Neural crest cell (in vitro differentiated cells): Measurements from ENCODE around the gene CSTF2T. TPM values are rescaled to one million over a fixed set of nuclear protein-coding genes. Genes with fewer than 3 reads are reported as not detected.

Experiments
- DNase-seq: peaks from one replicate; pipeline ENCODE4 v3.0.0; 2021; ENCODE audit warnings: low read depth, mixed read lengths, low spot score
- H3K27ac Mint-ChIP-seq: one replicate; pipeline ENCODE4 v1.8.0; 2021; ENCODE audit warnings: mild to moderate bottlenecking, mixed read lengths; ENCODE audit not compliant: unreplicated experiment
- H3K27me3 Mint-ChIP-seq: 2 replicates; pipeline ENCODE4 v1.8.0; 2021; ENCODE audit warnings: low read depth, mild to moderate bottlenecking, mixed read lengths
- H3K36me3 Mint-ChIP-seq: 2 replicates; pipeline ENCODE4 v1.8.0; 2021; ENCODE audit warnings: low read depth, mild to moderate bottlenecking, mixed read lengths
- H3K4me1 Mint-ChIP-seq: 2 replicates; pipeline ENCODE4 v1.8.0; 2021; ENCODE audit warnings: mixed read lengths
- H3K4me3 Mint-ChIP-seq: one replicate; pipeline ENCODE4 v1.8.0; 2021; ENCODE audit warnings: mild to moderate bottlenecking, mixed read lengths
- H3K9me3 Mint-ChIP-seq: 2 replicates; pipeline ENCODE4 v1.8.0; 2021; ENCODE audit warnings: mixed read lengths
- total RNA-seq: library from RNA; stranded (reverse); gene quantifications from 2 replicates; pipeline ENCODE4 v1.2.1, GENCODE V29; 2021
- TF ChIP-seq, protein P1 (sequence below): fragments of 200-600 bp; sonication (generic); conservative IDR thresholded peaks from 2 replicates; pipeline ENCODE4 v1.5.0; 2021; ENCODE audit warnings: antibody characterized with exemption, mild to moderate bottlenecking

Gene CSTF2T
- total RNA-seq, 1 donor from 2014 or later = 34.0 TPM

GRCh38 chr10:51663086-51663485, 36.3 kb downstream of the CSTF2T start:
- Mint-ChIP-seq H3K27ac (no peak overlapping the region), H3K27me3 (no peaks in the 10 kb centered on the region), H3K9me3 (no peaks in the 10 kb centered on the region), H3K4me1 (peaks cover 6% of the 10 kb centered on the region), H3K4me3 (no peak overlapping the region), H3K36me3 (no peaks in the 10 kb centered on the region)
- TF ChIP-seq, protein P1, sequence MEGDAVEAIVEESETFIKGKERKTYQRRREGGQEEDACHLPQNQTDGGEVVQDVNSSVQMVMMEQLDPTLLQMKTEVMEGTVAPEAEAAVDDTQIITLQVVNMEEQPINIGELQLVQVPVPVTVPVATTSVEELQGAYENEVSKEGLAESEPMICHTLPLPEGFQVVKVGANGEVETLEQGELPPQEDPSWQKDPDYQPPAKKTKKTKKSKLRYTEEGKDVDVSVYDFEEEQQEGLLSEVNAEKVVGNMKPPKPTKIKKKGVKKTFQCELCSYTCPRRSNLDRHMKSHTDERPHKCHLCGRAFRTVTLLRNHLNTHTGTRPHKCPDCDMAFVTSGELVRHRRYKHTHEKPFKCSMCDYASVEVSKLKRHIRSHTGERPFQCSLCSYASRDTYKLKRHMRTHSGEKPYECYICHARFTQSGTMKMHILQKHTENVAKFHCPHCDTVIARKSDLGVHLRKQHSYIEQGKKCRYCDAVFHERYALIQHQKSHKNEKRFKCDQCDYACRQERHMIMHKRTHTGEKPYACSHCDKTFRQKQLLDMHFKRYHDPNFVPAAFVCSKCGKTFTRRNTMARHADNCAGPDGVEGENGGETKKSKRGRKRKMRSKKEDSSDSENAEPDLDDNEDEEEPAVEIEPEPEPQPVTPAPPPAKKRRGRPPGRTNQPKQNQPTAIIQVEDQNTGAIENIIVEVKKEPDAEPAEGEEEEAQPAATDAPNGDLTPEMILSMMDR = no peak
- no peak for DNase-seq

GRCh38 chr10:51659344-51659743, 40.1 kb downstream of the CSTF2T start:
- TF ChIP-seq, protein P1 = no peak
- Mint-ChIP-seq H3K27ac (no peak overlapping the region), H3K4me1 (no peaks in the 10 kb centered on the region), H3K4me3 (no peak overlapping the region), H3K36me3 (no peaks in the 10 kb centered on the region), H3K27me3 (no peaks in the 10 kb centered on the region), H3K9me3 (no peaks in the 10 kb centered on the region)
- no peak for DNase-seq

DNA sequence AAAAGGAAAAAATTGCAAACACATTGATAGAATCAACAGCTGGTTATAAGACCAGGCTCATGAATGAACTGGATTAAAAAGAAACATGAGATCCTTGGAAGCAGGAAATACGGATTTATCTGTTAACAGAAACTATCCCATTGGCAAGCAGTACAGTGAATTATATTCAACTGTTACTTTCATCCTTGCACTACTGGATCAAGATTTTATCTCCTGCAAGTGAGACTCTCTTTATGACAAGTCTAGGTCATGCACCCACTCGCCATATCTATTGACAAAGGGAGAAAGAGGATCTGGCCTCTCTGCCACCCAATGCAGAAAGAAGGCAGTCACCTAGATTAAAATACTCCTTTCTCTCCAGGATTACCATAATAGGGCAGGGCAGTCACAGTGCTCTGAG, 41.4 kb downstream of the CSTF2T start:
- no peak overlapping the region for H3K4me3 Mint-ChIP-seq
- H3K36me3 Mint-ChIP-seq = no peaks in the 10 kb centered on the region
- DNase-seq = no peak
- no peaks in the 10 kb centered on the region for H3K9me3 Mint-ChIP-seq
- no peaks in the 10 kb centered on the region for H3K27me3 Mint-ChIP-seq
- H3K27ac Mint-ChIP-seq = no peak overlapping the region
- TF ChIP-seq, protein P1 = no peak
- H3K4me1 Mint-ChIP-seq = no peaks in the 10 kb centered on the region

GRCh38 chr10:51656503-51656902, 42.9 kb downstream of the CSTF2T start:
- H3K27ac Mint-ChIP-seq = no peak overlapping the region
- H3K4me1 Mint-ChIP-seq = no peaks in the 10 kb centered on the region
- H3K36me3 Mint-ChIP-seq = no peaks in the 10 kb centered on the region
- H3K4me3 Mint-ChIP-seq = no peak overlapping the region
- DNase-seq = no peak
- TF ChIP-seq, protein P1 = no peak
- H3K27me3 Mint-ChIP-seq = no peaks in the 10 kb centered on the region
- H3K9me3 Mint-ChIP-seq = no peaks in the 10 kb centered on the region

- TF ChIP-seq, protein P1 = no peak
- no peak overlapping the region for H3K27ac Mint-ChIP-seq
Observed at GRCh38 chr10:51654918-51655317, 44.5 kb downstream of the CSTF2T start.

DNA sequence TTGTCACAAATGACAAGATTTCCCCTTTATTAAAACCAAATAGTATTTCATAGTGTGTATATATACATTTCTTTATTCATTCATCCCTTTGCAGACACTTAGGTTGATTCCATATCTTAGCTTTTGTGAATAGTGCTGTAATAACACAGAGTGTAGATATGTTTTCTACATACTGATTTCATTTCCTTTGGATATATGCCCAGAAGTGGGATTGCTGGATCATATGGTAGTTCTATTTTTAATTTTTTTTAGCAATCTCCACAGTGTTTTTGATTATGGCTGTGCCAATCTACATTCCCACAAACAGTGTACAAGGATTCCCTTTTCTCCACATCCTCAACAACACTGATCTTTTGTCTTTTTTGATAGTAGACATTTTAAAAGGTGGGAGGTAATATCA, 46.4 kb downstream of the CSTF2T start:
- no peaks in the 10 kb centered on the region for H3K27me3 Mint-ChIP-seq
- no peak for DNase-seq
- no peak overlapping the region for H3K4me3 Mint-ChIP-seq
- peaks cover 2% of the 10 kb centered on the region for H3K9me3 Mint-ChIP-seq
- H3K27ac Mint-ChIP-seq = no peak overlapping the region
- TF ChIP-seq, protein P1 = no peak
- no peaks in the 10 kb centered on the region for H3K36me3 Mint-ChIP-seq
- H3K4me1 Mint-ChIP-seq = no peaks in the 10 kb centered on the region

More at GRCh38 chr10:51654918-51655317, 44.5 kb downstream of the CSTF2T start:
- Mint-ChIP-seq H3K27me3 (no peaks in the 10 kb centered on the region), H3K4me3 (no peak overlapping the region), H3K9me3 (peaks cover 2% of the 10 kb centered on the region), H3K36me3 (no peaks in the 10 kb centered on the region), H3K4me1 (no peaks in the 10 kb centered on the region)
- no peak for DNase-seq
